ENCODE data around the gene DBH. TPM values are rescaled to one million over a fixed set of nuclear protein-coding genes. Genes with fewer than 3 reads are reported as not detected.

DBH gene
- total and polyA plus RNA-seq, 8 donors: under 0.01 to 0.15 TPM; not detected in 6

DNA sequence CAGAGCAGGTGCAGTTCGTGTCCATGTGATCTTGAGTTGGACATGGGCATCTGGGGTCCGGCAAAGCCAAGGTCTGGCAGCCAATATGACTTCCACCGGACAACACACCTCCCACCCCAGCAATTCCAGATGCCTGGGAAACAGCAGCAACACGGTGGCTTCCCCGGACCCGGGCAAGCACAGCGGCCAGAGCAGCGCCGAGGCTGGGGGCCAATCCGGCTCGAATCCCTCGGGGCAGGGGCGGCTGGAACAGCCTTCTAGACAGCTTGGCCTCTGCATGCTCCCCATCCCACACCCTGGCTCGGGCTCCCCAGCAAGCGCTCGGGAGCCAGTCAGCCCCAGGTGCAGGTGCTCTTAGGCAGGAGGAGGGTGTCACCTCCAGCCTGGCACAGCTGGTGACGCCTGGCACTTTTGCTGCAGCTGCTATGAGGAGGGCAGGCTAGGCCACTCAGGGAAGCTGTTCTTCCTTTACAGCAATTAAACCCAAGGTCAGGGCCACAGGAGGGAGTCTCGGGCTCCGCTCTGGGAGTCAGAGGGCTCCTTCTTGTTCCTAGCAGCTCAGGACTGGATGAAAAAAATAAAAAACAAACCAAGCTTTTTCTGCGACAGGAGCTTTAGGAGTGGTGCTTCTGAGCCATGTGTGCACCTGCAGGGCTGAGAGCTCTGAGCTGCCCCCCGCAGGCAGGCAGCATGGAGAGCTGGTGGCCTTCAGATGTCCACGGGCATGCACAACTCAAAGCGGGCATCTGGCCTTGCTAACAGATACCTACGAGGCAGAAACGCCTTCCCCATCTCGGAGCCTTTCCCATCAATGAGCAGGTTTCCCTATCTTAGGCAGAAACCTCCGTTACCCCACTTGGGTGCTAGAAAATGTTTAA, 28.2 kb downstream of the DBH start:
- H3K36me3 ChIP-seq: no peaks in the 10 kb centered on the region
- WGBS, 5 donors: 72 to 87% (median 82%) methylated on average over 21 to 27 of the region's 27 CpGs
- TF ChIP-seq EP300 (IDR thresholded peaks at IDR 0.05): no peak
- no peak for TF ChIP-seq POLR2AphosphoS5 (IDR thresholded peaks at IDR 0.05)
- TF ChIP-seq, protein P1, sequence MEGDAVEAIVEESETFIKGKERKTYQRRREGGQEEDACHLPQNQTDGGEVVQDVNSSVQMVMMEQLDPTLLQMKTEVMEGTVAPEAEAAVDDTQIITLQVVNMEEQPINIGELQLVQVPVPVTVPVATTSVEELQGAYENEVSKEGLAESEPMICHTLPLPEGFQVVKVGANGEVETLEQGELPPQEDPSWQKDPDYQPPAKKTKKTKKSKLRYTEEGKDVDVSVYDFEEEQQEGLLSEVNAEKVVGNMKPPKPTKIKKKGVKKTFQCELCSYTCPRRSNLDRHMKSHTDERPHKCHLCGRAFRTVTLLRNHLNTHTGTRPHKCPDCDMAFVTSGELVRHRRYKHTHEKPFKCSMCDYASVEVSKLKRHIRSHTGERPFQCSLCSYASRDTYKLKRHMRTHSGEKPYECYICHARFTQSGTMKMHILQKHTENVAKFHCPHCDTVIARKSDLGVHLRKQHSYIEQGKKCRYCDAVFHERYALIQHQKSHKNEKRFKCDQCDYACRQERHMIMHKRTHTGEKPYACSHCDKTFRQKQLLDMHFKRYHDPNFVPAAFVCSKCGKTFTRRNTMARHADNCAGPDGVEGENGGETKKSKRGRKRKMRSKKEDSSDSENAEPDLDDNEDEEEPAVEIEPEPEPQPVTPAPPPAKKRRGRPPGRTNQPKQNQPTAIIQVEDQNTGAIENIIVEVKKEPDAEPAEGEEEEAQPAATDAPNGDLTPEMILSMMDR (IDR thresholded peaks at IDR 0.05): no peak
- TF ChIP-seq POLR2A (IDR thresholded peaks at IDR 0.05): no peak
- DNase-seq: no peak
- peaks cover 0 to 1% (median under 1%) of the 10 kb centered on the region in 4 donors for H3K4me1 ChIP-seq
- H3K27me3 ChIP-seq: peaks cover 0 to 27% (median 8%) of the 10 kb centered on the region in 3 donors
- intact Hi-C loops (cut with DNase I; ENCODE audit: low total_unique reads): no loop called here
- no peaks in the 10 kb centered on the region for H3K9me3 ChIP-seq
- H3K27ac ChIP-seq: no peak overlapping the region
- H3K4me3 ChIP-seq: no peak overlapping the region

DNA sequence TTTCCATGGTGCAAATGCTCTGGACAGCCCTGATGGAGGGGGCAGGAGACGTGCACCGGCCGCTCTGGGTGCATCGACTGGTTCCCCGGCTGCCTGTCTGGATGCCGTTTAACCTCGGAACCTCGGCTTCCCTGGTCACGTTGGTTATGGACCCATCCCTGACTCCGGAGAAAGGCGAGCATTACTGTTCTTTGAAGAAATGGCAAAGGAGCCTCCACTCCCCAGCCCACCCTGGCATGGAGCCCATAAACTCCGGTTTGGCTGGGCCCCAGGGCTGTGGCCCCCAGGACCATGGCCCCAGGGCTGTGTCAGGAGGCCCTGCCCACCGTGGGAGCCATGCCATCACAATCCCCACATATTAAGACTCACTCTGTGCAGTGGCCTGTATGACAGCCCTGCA, 28.9 kb downstream of the DBH start:
- DNase-seq: no peak
- Histone ChIP-seq H3K36me3 (no peaks in the 10 kb centered on the region), H3K4me3 (no peak overlapping the region), H3K27me3 (peaks cover 0 to 21% (median 6%) of the 10 kb centered on the region in 3 donors), H3K9me3 (no peaks in the 10 kb centered on the region), H3K4me1 (no peaks in the 10 kb centered on the region), H3K27ac (no peak overlapping the region)
- no peak for TF ChIP-seq POLR2A (IDR thresholded peaks at IDR 0.05)
- no peak for TF ChIP-seq EP300 (IDR thresholded peaks at IDR 0.05)
- TF ChIP-seq, protein P1 (IDR thresholded peaks at IDR 0.05): no peak
- no peak for TF ChIP-seq POLR2AphosphoS5 (IDR thresholded peaks at IDR 0.05)
- intact Hi-C loops (cut with DNase I; ENCODE audit: low total_unique reads): no loop called here
- 89 to 96% (median 91%) methylated on average over 8 to 13 of the region's 13 CpGs for WGBS, 5 donors

DNA sequence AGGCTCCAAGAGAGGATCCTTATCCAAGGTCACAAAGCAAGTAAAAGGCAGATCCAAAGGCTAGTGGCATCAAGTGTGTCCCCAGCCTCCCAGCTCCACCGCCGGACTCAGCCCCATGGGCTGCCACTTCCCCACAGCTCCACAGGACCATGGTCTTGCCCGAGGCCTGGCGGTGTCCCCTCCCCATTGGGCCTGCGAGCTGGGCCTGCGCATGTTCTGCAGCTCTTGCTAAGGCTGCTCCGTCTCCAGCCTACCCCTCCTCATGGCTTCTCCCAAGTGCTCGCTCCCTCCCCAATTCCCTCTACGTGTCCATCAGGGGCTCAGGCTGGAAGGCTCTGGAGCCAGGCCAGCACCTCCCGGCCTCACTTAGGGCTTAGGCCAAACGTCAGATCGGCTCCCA, 29.4 kb downstream of the DBH start:
- WGBS, 5 donors: 78 to 90% (median 87%) methylated on average over 12 of the region's 12 CpGs
- intact Hi-C loops (cut with DNase I; ENCODE audit: low total_unique reads): no loop called here

DNA sequence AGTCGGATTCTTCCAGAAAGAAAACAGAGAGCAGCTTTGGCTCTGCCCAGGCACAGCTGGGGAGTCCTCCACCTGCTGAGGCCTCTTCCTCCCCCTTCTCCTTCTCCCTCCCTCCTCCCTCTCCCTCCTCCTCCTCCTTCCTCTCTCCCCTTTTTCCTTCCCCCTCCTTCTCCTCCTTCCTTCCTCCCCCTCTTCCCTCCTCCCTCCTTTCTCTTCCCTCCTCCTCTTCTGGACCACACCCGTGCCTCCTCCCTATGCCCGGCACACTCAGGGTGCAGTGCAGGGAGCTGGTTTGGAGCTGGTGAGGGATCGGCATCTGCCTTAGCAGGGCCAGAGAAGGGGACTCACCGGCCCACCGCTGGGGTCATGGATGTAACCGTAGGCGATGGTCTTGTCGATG, 30.2 kb downstream of the DBH start:
- no peak for DNase-seq
- TF ChIP-seq EP300 (IDR thresholded peaks at IDR 0.05): no peak
- TF ChIP-seq POLR2A (IDR thresholded peaks at IDR 0.05): no peak
- TF ChIP-seq, protein P1 (IDR thresholded peaks at IDR 0.05): no peak
- no peak for TF ChIP-seq POLR2AphosphoS5 (IDR thresholded peaks at IDR 0.05)
- peaks cover 0 to 12% (median 0%) of the 10 kb centered on the region in 3 donors for H3K27me3 ChIP-seq
- no peaks in the 10 kb centered on the region for H3K4me1 ChIP-seq
- no peak overlapping the region for H3K4me3 ChIP-seq
- no peaks in the 10 kb centered on the region for H3K36me3 ChIP-seq
- no peaks in the 10 kb centered on the region for H3K9me3 ChIP-seq
- 70 to 78% (median 74%) methylated on average over 9 of the region's 9 CpGs for WGBS, 5 donors
- H3K27ac ChIP-seq: no peak overlapping the region
- intact Hi-C loops (cut with DNase I; ENCODE audit: low total_unique reads): no loop called here

More for the DNA sequence above, 29.4 kb downstream of the DBH start:
- TF ChIP-seq, protein P1 (IDR thresholded peaks at IDR 0.05): no peak
- TF ChIP-seq POLR2AphosphoS5 (IDR thresholded peaks at IDR 0.05) (no peak), EP300 (IDR thresholded peaks at IDR 0.05) (no peak), POLR2A (IDR thresholded peaks at IDR 0.05) (no peak)
- H3K9me3 ChIP-seq: no peaks in the 10 kb centered on the region
- no peak overlapping the region for H3K4me3 ChIP-seq
- H3K36me3 ChIP-seq: no peaks in the 10 kb centered on the region
- peaks cover 0 to 16% (median 4%) of the 10 kb centered on the region in 3 donors for H3K27me3 ChIP-seq
- H3K27ac ChIP-seq: no peak overlapping the region
- DNase-seq: no peak
- no peaks in the 10 kb centered on the region for H3K4me1 ChIP-seq

Measured in stomach (tissue), 9 donors.